SKM-1 treated with dmso at 0.1 percent for 144 hours (cell line): ENCODE measurements around the gene OAS1.
"Not testable (repeated sequence)": the region's sequence is repeated elsewhere in the genome, so short reads cannot be mapped to it uniquely, and the experiment has no call there.

Source experiments
- DNase-seq: peaks from one replicate; lab custom pipeline; 2025; ENCODE audit not compliant: unreplicated experiment; lab: John Stamatoyannopoulos, UW

Gene OAS1

DNA sequence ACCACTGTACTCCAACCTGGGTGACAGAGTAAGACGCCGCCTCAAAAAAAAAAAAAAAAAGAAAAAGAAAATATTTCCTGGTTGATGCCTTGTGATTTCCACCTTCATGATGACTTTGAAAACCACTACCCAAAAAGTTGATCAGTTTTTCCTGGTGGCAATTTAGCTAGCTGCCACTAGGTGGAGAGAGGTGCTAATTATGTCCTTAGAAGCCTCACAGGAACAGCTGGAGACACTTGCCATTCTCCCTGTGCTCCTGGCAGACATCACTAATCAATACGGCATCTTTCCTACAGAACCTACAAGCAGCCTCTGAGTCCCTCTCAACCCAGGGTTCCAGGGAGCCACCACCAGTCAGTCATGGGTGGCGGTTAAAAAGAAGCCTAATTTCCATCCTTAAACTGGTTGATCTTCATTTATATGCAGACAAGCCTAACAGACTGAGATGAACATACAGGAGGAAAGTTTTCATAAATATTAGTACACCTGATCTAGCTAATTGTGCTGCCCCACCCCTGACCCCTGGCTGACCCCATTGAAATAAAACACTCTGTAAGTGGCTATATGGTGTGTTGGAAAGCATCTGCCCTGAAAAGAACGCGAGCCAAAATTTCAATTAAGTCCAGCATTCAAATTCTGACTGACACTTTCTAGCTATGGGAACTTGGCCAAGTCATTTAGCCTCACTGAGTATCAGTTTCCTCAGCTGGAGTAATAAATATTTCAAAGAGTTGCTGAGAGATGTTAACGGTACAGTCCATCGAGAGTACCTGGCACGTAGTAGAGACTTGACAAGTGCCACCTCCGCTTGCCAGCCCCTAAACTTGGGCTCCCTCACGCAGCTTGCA is 6.2 kb upstream of the OAS1 start:
- DNase-seq = no peak

DNA sequence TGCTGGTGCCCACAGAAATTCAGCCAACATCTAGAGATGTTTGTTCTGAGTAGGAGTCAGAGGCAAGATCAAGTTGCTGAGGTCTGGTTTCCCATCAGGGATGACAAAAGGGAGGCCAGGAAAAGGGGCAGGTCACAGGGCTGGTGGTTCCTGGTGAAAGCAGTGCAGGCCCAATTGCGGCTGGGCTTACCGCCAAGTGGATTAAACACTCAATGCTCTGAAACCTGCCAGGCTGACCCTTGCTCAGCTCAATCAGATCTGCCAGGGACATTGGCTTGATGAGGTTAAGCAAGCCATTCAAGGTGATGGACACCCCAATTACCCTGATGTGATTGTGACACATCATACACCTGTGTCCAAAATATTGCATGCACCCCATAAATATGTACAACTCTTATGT is 5.5 kb upstream of the OAS1 start:
- no peak for DNase-seq

DNA sequence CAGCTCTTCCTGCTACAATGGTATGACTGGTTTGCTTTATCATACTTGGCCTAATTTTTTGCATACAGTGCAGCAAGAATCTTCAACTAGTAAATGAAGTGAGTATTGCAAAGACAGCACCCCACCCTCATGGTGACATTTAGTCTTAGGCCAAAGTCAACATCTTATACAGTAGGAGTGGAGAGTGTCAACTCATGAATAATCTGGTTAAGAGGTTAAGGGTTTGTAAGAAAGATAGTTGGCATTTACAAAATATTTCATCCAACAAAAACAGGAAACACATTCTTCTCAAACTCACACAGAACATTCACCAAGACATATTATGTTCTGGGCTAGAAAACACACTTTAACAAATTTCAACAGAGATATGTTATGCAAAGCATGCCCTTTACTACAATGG is 2.2 kb upstream of the OAS1 start:
- no peak for DNase-seq

DNA sequence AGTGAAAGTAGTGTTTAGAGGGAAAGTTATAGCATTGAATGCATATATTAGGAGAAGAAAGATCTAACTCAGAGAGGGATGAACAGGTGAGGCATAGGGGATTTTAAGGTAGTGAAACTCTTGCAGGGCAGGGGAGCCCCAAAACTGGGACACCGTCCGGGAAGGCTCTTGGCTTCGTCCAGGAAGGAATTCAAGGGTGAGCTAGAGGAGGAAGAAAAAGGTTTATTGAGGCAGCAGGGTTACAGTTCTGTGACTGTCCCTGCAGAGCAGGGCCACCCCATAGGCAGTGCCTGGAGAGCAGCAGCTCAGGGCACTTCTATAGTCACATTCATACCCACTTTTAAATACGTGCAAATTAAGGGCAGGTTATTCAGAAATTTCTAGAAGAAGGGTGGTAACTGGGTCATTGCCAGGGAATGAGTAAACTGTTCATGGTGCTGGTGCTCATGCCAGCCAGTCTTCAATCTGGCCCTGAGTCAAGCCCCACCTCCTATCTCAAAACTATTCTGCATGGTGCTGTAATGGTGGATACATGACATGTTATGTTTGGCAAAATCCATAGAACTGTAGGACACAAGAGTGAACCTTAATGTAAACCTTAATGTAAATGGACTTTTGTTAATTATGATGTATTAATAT is 1.2 kb upstream of the OAS1 start:
- no peak for DNase-seq

DNA sequence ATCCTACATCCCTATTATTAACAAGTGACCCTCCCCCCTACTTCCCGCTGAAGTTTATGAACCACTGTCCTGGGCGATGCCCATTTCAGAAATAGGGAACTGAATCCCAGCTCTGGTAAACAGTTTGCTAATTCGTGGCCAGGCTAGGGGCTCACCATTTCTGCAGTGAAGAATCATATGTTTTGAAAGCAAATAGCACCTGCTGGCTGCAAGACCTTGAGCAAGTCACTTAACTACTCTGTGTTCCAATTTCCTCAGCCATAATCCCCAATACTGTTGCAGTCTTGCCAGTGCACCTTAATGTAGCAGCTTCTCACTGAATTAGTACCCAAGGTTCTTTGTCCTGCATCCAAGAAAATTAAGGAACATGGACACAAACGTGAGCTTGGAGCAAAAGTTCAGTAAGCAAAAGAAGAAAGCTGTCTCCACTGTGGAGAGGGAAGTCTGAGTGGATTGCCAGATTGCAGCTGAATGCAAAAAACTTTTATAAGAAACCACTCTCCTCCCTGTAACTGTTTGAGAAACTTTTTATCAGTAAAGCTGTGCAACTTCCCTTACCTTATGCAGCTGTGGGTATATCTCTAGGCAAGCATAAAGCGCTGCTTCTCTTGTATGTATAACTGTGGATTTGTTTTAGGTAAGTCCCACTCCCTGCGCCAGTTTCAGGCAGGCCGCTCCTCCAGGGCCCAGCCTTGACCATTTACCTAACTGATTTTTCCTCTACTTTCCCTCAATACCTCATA is 824 bp downstream of the OAS1 start:
- no peak for DNase-seq

DNA sequence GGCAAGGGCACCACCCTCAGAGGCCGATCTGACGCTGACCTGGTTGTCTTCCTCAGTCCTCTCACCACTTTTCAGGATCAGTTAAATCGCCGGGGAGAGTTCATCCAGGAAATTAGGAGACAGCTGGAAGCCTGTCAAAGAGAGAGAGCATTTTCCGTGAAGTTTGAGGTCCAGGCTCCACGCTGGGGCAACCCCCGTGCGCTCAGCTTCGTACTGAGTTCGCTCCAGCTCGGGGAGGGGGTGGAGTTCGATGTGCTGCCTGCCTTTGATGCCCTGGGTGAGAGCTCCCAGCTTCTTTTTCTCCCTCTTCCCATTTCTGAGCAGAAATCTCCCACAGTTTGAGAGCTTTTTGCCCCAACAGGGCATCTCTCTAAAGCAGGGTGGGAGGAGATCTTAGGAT is 1.8 kb downstream of the OAS1 start:
- DNase-seq = no peak

DNA sequence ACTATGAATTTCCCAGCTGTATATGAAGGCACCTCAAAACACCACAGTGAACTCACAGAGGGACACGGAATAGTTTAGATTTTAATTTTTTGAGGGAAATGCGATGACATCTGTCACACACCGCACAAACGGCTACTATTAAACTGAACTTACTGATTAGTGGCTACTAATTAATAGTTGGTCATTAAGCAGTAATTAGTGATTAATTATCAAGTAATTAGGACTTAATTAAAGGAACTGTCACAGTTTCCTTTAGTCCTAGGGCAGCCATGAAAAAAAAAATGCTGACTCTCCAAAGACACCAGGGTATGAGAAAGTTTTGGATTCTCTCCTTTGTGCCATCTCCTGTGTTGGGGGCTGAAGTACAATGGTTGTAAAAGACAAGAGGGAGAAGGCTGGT is 2.9 kb downstream of the OAS1 start:
- no peak for DNase-seq

DNA sequence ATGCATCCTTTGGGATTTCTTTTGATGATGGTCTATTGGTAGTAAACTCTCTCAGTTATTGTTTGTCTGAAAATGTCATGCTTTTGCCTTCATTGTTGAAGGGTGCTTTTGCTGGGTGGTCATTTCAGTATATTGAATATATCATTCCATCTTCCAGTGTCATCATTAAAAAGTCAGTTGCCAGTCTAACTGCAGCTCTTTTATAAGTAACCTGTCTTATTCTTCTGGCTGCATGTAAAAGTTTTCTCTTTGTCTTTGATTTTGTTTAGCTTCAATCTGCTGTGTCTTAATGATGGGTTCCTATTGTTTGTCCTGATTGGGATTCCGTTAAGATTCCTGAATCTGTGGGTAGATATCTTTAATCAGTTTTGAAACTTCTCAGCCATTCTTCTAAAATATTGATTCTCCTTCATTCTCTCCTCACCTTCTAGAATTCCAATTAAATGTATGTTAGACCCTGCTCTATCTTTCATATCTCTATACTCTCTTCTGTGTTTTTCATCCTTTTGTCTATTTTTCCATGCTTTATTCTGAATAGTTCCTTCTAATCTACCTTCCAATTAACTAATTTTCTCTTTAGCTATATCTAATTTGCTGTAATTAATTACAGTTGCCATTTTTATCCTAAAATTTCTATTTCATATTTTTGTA is 6.4 kb downstream of the OAS1 start:
- no peak for DNase-seq

DNA sequence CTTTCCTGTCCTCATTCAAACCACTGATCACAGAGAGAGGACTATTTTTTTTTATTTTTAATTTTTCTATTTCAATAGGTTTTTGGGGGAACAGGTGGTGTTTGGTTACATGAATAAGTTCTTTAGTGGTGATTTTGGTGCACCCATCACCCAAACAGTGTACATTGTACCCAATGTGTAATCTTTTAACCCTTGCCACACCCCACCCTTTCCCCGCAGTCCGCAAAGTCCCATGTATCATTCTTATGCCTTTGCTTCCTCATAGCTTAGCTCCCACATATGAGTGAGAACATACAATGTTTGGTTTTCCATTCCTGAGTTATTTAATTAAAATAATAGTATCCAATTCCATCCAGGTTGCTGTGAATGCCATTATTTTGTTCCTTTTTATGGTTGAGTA is 7.1 kb downstream of the OAS1 start:
- DNase-seq = not testable (repeated sequence)

DNA sequence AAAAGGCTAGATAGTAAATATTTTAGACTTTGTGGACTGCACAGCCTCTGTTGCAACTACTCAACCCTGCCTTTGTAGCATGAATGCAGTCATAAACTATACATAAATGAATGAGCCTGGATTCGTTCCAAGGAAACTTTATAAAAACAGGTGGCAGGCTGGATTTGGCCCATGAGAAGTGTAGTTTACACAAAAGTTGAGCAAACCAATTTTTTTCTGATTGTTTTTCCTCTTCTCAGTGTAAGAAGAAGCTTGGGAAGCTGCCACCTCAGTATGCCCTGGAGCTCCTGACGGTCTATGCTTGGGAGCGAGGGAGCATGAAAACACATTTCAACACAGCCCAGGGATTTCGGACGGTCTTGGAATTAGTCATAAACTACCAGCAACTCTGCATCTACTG is 9.5 kb downstream of the OAS1 start:
- DNase-seq = no peak

DNA sequence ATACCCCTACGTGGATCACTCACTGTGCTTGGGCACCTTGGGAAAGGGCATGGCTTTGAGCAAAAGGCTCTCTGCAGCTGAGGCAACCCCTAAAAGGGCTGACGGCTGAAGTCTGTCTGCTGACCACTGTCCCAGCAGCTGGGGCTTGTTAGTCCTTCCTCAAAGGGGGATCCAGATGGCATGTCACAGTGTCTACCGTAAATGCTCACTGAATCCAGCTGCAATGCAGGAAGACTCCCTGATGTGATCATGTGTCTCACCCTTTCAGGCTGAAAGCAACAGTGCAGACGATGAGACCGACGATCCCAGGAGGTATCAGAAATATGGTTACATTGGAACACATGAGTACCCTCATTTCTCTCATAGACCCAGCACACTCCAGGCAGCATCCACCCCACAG is 12.4 kb downstream of the OAS1 start:
- DNase-seq = no peak

DNA sequence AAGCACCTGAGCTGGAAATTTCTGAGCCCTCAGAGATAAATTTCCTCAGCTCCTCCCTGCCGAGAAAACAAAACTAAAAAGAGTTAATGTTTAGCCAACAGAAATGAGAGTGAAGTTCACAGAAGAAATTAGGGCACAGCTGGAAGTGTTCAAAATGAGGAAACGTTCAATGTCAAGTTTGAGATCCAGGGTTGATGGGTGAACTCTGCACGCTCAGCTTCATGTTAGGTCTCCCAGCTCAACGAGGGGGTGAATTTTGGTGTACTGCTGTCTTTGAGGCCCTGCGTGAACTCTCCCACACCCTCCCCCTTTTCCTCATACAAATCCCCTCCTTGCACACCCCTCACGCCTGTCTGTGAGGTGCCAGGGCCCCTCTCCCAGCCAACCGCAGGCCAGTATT is 18.2 kb downstream of the OAS1 start:
- DNase-seq = no peak

DNA sequence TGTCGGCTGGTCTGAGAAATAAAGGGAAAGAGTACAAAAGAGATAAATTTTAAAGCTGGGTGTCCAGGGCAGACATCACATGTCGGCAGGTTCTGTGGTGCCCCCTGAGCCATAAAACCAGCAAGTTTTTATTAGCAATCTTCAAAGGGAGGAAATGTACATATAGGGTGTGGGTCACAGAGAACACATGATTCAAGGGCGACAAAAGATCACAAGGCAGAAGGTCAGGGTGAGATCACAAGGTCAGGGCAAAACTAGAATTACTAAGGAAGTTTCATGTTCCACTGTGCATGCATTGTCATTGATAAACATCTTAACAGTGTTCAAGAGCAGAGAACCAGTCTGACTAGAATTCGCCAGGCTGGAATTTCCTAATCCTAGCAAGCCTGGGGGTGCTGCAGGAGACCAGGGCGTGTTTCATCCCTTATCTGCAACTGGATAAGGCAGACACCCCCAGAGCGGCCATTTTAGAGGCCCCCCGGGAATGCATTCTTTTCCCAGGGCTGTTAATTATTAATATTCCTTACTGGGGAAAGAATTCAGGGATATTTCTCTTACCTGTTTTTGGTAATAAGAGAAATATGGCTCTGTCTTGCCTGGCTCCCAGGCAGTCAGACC is 19.8 kb downstream of the OAS1 start:
- not testable (repeated sequence) for DNase-seq

DNA sequence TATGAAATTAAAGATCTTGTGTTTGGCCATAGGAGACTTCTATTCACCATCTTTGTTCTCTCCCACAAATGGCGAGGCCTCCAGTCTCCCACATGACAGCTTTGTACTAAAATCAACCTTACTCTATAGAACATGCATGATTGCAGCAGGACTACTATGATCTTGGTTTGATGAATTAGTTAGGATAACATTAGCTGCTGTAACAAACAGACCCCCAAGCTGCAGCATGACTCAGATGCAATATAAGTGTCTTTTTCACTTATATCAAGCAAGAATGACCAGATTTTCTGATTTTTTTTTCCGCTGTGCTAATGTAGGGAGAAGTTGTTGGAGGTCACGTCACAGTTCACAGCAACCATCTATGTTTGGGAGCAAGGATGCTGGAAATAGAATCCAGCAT is 20.7 kb downstream of the OAS1 start:
- DNase-seq = no peak

DNA sequence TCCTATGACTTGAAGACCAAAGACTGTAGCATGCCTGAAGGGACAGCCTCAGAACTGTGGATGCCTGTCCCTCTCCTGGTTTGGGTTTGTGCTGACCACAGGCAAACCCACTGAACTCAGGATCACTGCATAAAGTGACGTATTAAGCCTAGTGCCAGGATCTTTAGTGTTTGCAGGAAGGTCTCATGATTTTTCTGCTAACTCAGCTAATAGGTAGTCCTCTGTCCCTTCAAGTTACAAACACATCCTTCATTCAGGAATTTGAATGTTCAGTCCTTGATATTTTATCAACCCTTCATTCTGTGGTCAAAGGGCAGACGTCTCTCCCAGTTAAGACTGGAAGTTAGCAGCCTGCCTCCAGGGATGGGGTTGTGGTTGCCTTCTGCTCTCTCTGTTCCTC is 21.2 kb downstream of the OAS1 start:
- no peak for DNase-seq

DNA sequence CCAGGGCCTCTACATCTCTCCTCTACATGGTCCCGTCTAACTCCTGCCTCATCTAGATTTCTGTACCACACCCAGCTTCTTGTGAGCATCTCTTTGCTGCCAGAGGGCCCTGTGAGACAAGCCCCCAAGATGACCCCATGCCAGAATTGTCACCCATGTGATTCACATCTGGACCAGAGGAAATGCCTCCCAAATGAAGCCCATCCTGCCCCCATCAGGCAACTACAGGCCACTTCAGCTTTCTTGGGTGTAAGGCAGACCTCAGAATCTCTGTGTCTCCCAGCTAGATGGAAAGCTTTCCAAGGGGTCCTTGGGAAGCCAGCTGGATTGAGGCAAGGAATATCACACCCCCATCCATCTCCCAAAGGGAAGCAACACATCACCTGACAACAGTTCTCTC is 22.2 kb downstream of the OAS1 start:
- DNase-seq = no peak

DNA sequence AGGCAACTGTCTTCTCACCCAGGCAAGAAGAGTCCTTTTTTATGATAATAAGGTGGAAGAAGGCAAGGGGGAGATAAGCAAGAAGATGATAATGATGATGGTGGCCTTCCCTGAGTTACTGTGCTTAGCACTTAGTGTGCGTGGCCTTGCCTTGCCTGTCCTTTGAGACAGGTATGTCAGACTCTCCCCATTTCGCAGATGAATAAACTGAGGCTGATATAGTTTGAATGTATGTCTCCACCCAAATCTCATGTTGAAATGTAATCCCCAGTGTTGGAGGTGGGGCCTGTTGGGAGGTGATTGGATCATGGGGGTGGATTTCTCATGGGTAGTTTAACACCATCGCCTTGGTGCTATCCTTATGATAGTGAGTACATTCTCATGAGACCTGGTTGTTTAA is 23.0 kb downstream of the OAS1 start:
- no peak for DNase-seq

DNA sequence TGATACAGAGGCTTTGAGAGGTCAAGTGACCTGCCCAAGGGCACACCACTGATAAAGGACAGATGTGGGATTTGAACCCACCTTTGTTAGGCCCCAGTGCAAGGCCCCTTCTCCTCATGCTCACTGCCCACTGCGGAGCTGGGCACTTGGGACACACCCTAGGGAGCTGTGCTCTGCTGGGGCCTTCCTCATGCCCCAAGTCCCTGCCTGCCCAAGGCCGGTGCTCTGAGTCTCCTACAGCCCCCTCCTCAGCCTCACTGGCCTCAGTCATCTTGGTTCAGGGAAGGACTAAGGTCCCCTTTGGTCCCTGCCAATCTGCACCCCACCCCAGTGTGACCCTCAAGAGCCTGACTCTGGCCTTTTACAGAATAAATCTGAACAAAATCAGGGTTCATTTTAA is 23.6 kb downstream of the OAS1 start:
- no peak for DNase-seq

DNA sequence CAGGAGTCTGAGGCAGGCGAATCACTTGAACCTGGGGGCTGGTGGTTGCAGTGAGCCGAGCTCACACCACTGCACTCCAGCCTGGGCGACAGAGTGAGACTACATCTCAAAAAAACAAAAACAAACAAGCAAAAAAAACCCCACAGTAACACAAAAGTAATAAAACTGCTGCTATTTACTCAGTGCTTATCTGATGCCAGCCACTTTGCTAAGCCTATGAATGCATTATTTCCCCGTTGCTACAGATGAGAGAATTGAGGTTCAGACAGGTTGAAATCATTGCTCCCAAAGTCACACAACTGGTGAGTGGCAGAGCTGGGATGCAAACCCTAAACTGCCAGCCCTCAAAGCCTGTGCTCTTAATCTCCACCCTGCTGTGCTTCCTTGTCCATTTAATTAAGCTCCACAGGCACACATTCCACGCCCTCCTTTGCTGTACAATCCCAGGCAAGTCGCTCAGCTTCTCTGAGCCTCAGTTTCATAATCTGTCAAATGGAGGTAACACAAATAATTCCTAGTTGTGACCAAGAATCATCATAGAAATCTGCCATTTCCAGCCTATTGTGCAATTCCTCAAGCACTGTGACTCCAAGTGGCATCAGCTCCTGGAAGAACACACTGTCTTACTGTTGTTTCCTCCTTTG is 25.8 kb downstream of the OAS1 start:
- DNase-seq = no peak

DNA sequence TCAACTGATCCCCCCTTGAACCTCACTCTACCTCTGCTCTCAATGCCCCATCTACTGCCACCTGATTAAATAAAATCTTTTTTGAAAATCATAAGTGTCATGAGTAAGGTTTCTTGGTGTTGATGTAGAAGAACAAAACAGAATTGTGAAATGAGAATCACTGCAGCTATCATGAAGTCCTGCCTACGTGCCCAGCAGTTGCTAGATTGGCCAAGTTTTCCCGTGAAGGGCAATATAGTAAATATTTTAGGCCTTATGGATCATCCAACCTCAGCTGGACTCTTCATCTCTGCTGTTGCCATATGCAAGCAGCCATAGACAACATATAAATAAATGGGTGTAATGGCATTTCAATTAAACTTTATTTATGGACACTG is 26.4 kb downstream of the OAS1 start:
- no peak for DNase-seq

DNA sequence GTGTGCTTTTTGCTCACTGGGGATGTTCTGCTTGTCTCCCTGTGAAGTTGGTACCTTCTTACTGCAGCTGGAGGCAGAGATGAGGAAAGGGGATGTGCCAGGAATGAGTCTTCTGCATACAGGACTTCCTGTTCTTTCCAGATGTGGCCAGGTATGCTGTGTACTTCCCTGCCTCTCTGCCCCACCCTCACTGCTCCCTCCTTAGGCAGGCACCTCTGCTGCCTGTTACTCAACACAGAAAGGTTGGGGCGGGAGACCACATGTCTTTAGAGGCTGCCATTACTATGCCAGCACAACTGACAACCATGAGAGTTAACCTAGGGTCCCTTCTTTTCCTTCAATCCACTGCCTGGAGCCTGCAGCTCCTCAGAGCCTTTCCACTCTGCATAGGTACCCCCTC is 29.5 kb downstream of the OAS1 start:
- no peak for DNase-seq
